KMS-11 (cell line): ENCODE data around the gene C19orf25.

Experiments
- H2AFZ ChIP-seq: fragments of 200-600 bp; sonication (generic); 2 replicates; pipeline ENCODE4 v1.6.1; 2016; ENCODE audit warnings: antibody characterized with exemption, mixed run types, low read depth
- H3K27ac ChIP-seq: fragments of 200-600 bp; sonication (generic); 2 replicates; pipeline ENCODE4 v1.6.1; 2016; ENCODE audit warnings: mild to moderate bottlenecking, mixed run types
- H3K27me3 ChIP-seq: fragments of 200-600 bp; sonication (generic); 2 replicates; pipeline ENCODE4 v1.6.1; 2017; ENCODE audit warnings: mild to moderate bottlenecking, low read depth, mixed run types, moderate library complexity; ENCODE audit not compliant: insufficient read depth
- H3K36me3 ChIP-seq: fragments of 200-600 bp; sonication (generic); 2 replicates; pipeline ENCODE4 v1.6.1; 2017; ENCODE audit warnings: mild to moderate bottlenecking, mixed run types; ENCODE audit not compliant: insufficient read depth
- H3K4me1 ChIP-seq: fragments of 200-600 bp; sonication (generic); 2 replicates; pipeline ENCODE4 v1.6.1; 2016; ENCODE audit warnings: mild to moderate bottlenecking, low read depth, mixed run types; ENCODE audit not compliant: poor library complexity, severe bottlenecking
- H3K4me2 ChIP-seq: fragments of 200-600 bp; sonication (generic); 2 replicates; pipeline ENCODE4 v1.7.0; 2016; ENCODE audit warnings: mild to moderate bottlenecking, mixed run types
- H3K4me3 ChIP-seq: fragments of 200-600 bp; sonication (generic); IDR thresholded peaks from 2 replicates; pipeline ENCODE4 v1.6.1; 2017; ENCODE audit warnings: low read depth, low read length, mixed read lengths; ENCODE audit not compliant: insufficient read depth
- H3K79me2 ChIP-seq: fragments of 200-600 bp; sonication (generic); 2 replicates; pipeline ENCODE4 v1.6.1; 2016; ENCODE audit warnings: low read depth, mixed run types; ENCODE audit not compliant: insufficient read depth
- H3K9ac ChIP-seq: fragments of 200-600 bp; sonication (generic); 2 replicates; pipeline ENCODE4 v1.6.1; 2016; ENCODE audit warnings: mild to moderate bottlenecking, mixed run types
- H4K20me1 ChIP-seq: fragments of 200-600 bp; sonication (generic); 2 replicates; pipeline ENCODE4 v1.6.1; 2016; ENCODE audit warnings: mild to moderate bottlenecking, mixed run types; ENCODE audit not compliant: insufficient read depth
- CTCF ChIP-seq: fragments of 200-600 bp; sonication (generic); conservative IDR thresholded peaks from 2 replicates; pipeline ENCODE4 v1.6.1; 2017; ENCODE audit warnings: low read depth, mild to moderate bottlenecking, antibody characterized with exemption, low read length, moderate library complexity, mixed read lengths

C19orf25 gene

GRCh38 chr19:1467490-1468273, 11.3 kb downstream of the C19orf25 start:
- no peak overlapping the region for H2AFZ ChIP-seq
- no peak overlapping the region for H3K27ac ChIP-seq
- no peak overlapping the region for H3K4me2 ChIP-seq
- peaks cover 16% of the 10 kb centered on the region for H3K27me3 ChIP-seq
- H3K4me1 ChIP-seq: peaks cover 9% of the 10 kb centered on the region
- H3K9ac ChIP-seq: no peak overlapping the region
- no peaks in the 10 kb centered on the region for H4K20me1 ChIP-seq
- H3K36me3 ChIP-seq: no peaks in the 10 kb centered on the region
- H3K4me3 ChIP-seq: no peak overlapping the region
- no peaks in the 10 kb centered on the region for H3K79me2 ChIP-seq
- TF ChIP-seq CTCF: no peak

GRCh38 chr19:1467215-1467489, 11.9 kb downstream of the C19orf25 start:
- no peak overlapping the region for H3K27ac ChIP-seq

GRCh38 chr19:1466461-1467214, 12.4 kb downstream of the C19orf25 start:
- no peak overlapping the region for H2AFZ ChIP-seq
- no peak overlapping the region for H3K9ac ChIP-seq
- peaks cover 9% of the 10 kb centered on the region for H3K27me3 ChIP-seq
- H3K79me2 ChIP-seq: no peaks in the 10 kb centered on the region
- TF ChIP-seq CTCF: no peak
- H3K4me1 ChIP-seq: peaks cover 9% of the 10 kb centered on the region
- no peaks in the 10 kb centered on the region for H3K36me3 ChIP-seq
- no peak overlapping the region for H3K4me3 ChIP-seq
- H4K20me1 ChIP-seq: no peaks in the 10 kb centered on the region
- no peak overlapping the region for H3K4me2 ChIP-seq
- no peak overlapping the region for H3K27ac ChIP-seq

More at GRCh38 chr19:1467215-1467489, 11.9 kb downstream of the C19orf25 start:
- no peaks in the 10 kb centered on the region for H4K20me1 ChIP-seq
- H3K27me3 ChIP-seq: peaks cover 13% of the 10 kb centered on the region
- H3K4me3 ChIP-seq: no peak overlapping the region
- TF ChIP-seq CTCF: no peak
- no peak overlapping the region for H2AFZ ChIP-seq
- H3K4me1 ChIP-seq: peaks cover 9% of the 10 kb centered on the region
- no peak overlapping the region for H3K9ac ChIP-seq
- H3K79me2 ChIP-seq: no peaks in the 10 kb centered on the region
- H3K4me2 ChIP-seq: no peak overlapping the region
- no peaks in the 10 kb centered on the region for H3K36me3 ChIP-seq

- Histone ChIP-seq H3K27ac (no peak overlapping the region), H3K27me3 (peaks cover 5% of the 10 kb centered on the region), H3K36me3 (no peaks in the 10 kb centered on the region), H3K4me1 (peaks cover 5% of the 10 kb centered on the region), H3K79me2 (no peaks in the 10 kb centered on the region), H3K4me3 (no peak overlapping the region), H3K4me2 (no peak overlapping the region), H3K9ac (no peak overlapping the region), H2AFZ (no peak overlapping the region), H4K20me1 (no peaks in the 10 kb centered on the region)
- TF ChIP-seq CTCF: no peak
These were observed 13.0 kb downstream of the C19orf25 start for GRCh38 chr19:1466018-1466460.
